GM13977 (cell line): ENCODE data around the gene ZNF175.

Source experiments
- DNase-seq: peaks from one replicate; pipeline ENCODE4 v3.0.0; 2012; ENCODE audit warnings: low spot score
- in situ Hi-C: fragments of 300-500 bp; cut with MboI; formaldehyde crosslinking; loops from one replicate; pipeline ENCODE4 v1.12.0; 2022; ENCODE audit warnings: low sequenced_read_pairs, low pct_unique_long_range_greater_than_20kb, mixed read lengths, inconsistent platforms; ENCODE audit not compliant: unreplicated experiment
- TF ChIP-seq, protein P1 (sequence below): IDR thresholded peaks from 2 replicates; pipeline ENCODE4 v1.5.1; 2012; ENCODE audit warnings: mild to moderate bottlenecking, control low read depth; ENCODE audit not compliant: insufficient read depth; ENCODE audit errors: extremely low read depth, missing control alignments

The ZNF175 gene

GRCh38 chr19:51546107-51546649 is 24.9 kb upstream of the ZNF175 start:
- TF ChIP-seq, protein P1, sequence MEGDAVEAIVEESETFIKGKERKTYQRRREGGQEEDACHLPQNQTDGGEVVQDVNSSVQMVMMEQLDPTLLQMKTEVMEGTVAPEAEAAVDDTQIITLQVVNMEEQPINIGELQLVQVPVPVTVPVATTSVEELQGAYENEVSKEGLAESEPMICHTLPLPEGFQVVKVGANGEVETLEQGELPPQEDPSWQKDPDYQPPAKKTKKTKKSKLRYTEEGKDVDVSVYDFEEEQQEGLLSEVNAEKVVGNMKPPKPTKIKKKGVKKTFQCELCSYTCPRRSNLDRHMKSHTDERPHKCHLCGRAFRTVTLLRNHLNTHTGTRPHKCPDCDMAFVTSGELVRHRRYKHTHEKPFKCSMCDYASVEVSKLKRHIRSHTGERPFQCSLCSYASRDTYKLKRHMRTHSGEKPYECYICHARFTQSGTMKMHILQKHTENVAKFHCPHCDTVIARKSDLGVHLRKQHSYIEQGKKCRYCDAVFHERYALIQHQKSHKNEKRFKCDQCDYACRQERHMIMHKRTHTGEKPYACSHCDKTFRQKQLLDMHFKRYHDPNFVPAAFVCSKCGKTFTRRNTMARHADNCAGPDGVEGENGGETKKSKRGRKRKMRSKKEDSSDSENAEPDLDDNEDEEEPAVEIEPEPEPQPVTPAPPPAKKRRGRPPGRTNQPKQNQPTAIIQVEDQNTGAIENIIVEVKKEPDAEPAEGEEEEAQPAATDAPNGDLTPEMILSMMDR = no peak
- in situ Hi-C loops = no loop called here
- DNase-seq = no peak

- no peak for DNase-seq
- in situ Hi-C loops = no loop called here
- TF ChIP-seq, protein P1 = no peak
These were observed 24.3 kb upstream of the ZNF175 start for GRCh38 chr19:51546650-51547396.

GRCh38 chr19:51547397-51548212 is 23.5 kb upstream of the ZNF175 start:
- in situ Hi-C loops = no loop called here
- TF ChIP-seq, protein P1 = no peak
- DNase-seq = no peak

GRCh38 chr19:51548213-51548651 is 22.9 kb upstream of the ZNF175 start:
- in situ Hi-C loops = no loop called here
- DNase-seq = no peak
- TF ChIP-seq, protein P1 = no peak

- in situ Hi-C loops = no loop called here
- DNase-seq = no peak
- TF ChIP-seq, protein P1 = no peak
These were observed 22.2 kb upstream of the ZNF175 start for GRCh38 chr19:51548891-51549305.

DNA sequence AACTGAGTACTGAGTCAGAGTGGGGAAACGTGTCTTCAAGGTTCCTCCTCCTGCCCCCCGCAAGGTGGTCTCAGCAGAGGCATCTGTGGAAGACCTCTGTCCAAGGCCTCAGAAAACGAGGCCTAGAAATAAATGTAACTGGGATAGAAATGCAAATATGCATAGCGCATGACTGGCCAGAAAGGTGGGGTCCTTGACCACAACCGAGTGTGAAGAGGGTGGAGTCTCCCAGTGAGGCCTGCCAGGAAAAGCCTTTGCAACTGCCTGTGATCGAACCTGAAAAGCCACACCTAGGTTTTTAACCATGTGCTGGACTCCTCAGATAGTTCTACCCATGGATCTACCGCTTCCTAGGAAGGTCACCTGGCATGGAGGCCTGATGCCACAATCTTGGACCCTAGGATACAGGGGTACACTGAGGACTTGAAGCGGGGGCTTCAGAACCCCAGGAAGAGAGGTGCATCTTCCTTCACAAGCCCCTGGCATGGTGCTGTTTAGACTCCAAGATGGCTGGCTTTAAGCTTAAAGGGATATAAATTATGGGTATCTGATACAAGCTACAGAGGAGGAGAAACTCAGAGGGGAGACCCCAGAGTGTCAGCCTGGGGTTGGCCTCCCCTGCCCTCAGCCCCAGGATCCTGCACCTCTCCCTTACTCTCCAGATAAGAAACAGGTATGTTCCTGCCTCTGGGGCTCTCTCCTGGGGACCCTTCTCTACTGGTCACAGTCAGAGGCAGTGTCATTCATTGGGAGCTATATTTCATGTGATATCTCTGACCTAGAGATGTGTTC is 21.4 kb upstream of the ZNF175 start:
- in situ Hi-C loops = no loop called here
- TF ChIP-seq, protein P1 = no peak
- no peak for DNase-seq
